B cell (primary cell): ENCODE data around the gene PBLD. TPM values are rescaled to one million over a fixed set of nuclear protein-coding genes. Genes with fewer than 3 reads are reported as not detected.
A peak's percentile ranks its signal among the peaks of the same experiment; 100 is the strongest.

Experiments used
- ATAC-seq: fragments of 200-7000 bp; cut with Tn5 transposase; one replicate; pipeline ENCODE4 v1.10.0; 2021; ENCODE audit warnings: low read depth, mild to moderate bottlenecking, moderate number of reproducible peaks, moderate library complexity
- CTCF ChIA-PET: fragments of 350-600 bp; sonication (Branson Sonifier 250); formaldehyde crosslinking; loops from one replicate; lab custom pipeline; 2021; ENCODE audit warnings: antibody characterized with exemption, inconsistent platforms; lab: Charles Lee
- POLR2A ChIA-PET: fragments of 350-600 bp; sonication (Branson Sonifier 250); formaldehyde crosslinking; loops from one replicate; lab custom pipeline; 2021; ENCODE audit warnings: antibody characterized with exemption; lab: Charles Lee
- DNase-seq: peaks from one replicate; pipeline ENCODE4 v3.0.0; 2013
- H2AFZ ChIP-seq: 2 replicates; pipeline ENCODE4 v1.6.1; 2012; ENCODE audit warnings: mild to moderate bottlenecking, low read depth, low read length; ENCODE audit not compliant: insufficient read depth, poor library complexity, severe bottlenecking
- H3K27ac ChIP-seq, 2 donors: 1 replicate in 1 of 2; 2 replicates in 1 of 2; pipeline ENCODE4 v1.5.1; 2012 to 2013; ENCODE audit warnings: low read length in 2 of 2, mild to moderate bottlenecking in 2 of 2, moderate library complexity in 1 of 2
- H3K27me3 ChIP-seq, 4 experiments: fragments of 200-600 bp in 1 of 4; sonication (generic) in 1 of 4; replicated peaks in 1 of 4; 1 replicate in 2 of 4; 2 replicates in 2 of 4; pipeline versions ENCODE4 v1.6.1 to v1.7.0; 2013 to 2016; ENCODE audit warnings: low read length in 3 of 4, mild to moderate bottlenecking in 2 of 4, mixed read lengths in 1 of 4, moderate library complexity in 1 of 4; ENCODE audit not compliant: insufficient read depth in 4 of 4, control insufficient read depth in 3 of 4; ENCODE audit errors: control extremely low read depth in 1 of 4
- H3K36me3 ChIP-seq, 2 experiments: replicated peaks in 1 of 2; 1 replicate in 1 of 2; 2 replicates in 1 of 2; pipeline versions ENCODE4 v1.6.1 to v1.7.1; 2013; ENCODE audit warnings: low read length in 1 of 2; ENCODE audit not compliant: insufficient read depth in 2 of 2, control insufficient read depth in 1 of 2; ENCODE audit errors: control extremely low read depth in 1 of 2, extremely low read depth in 1 of 2
- H3K4me1 ChIP-seq, 2 donors: fragments of 200-600 bp in 1 of 2; sonication (generic) in 1 of 2; 1 replicate in 1 of 2; 2 replicates in 1 of 2; pipeline versions ENCODE4 v1.5.1 to v1.6.1; 2013 to 2017; ENCODE audit warnings: low read length in 2 of 2; ENCODE audit not compliant: control insufficient read depth in 2 of 2, insufficient read depth in 2 of 2
- H3K4me2 ChIP-seq: replicated peaks from 2 replicates; pipeline ENCODE3; 2012; ENCODE audit warnings: mild to moderate bottlenecking, low read depth, low read length; ENCODE audit not compliant: poor library complexity, severe bottlenecking
- H3K4me3 ChIP-seq, 5 experiments: fragments of 200-600 bp in 1 of 5; sonication (generic) in 1 of 5; 1 replicate in 3 of 5; 2 replicates in 2 of 5; pipeline versions ENCODE4 v1.5.1 to v1.7.0; 2011 to 2016; ENCODE audit warnings: low read length in 4 of 5, mild to moderate bottlenecking in 4 of 5, low read depth in 2 of 5, control low read depth in 1 of 5, moderate library complexity in 1 of 5; ENCODE audit not compliant: insufficient read depth in 1 of 5; ENCODE audit errors: control extremely low read depth in 1 of 5, extremely low read depth in 1 of 5
- H3K79me2 ChIP-seq: fragments of 200-600 bp; sonication (generic); one replicate; pipeline ENCODE4 v1.6.0; 2016; ENCODE audit warnings: low read length; ENCODE audit not compliant: control insufficient read depth, insufficient read depth
- H3K9ac ChIP-seq: fragments of 200-600 bp; sonication (generic); 2 replicates; pipeline ENCODE4 v1.6.1; 2017; ENCODE audit warnings: mild to moderate bottlenecking, low read length, moderate library complexity
- H3K9me3 ChIP-seq, 3 donors: one replicate each; pipeline versions ENCODE4 v1.6.1 to v1.7.1; 2013; ENCODE audit warnings: low read length in 2 of 3; ENCODE audit not compliant: control insufficient read depth in 2 of 3, insufficient read depth in 1 of 3; ENCODE audit errors: control extremely low read depth in 1 of 3
- H4K20me1 ChIP-seq: 2 replicates; pipeline ENCODE4 v1.6.0; 2012; ENCODE audit warnings: mild to moderate bottlenecking, low read length; ENCODE audit not compliant: insufficient read depth, control insufficient read depth, poor library complexity, severe bottlenecking
- H3K27ac Mint-ChIP-seq: one replicate; pipeline ENCODE4 v1.8.0; 2021; ENCODE audit warnings: mixed read lengths
- H3K27me3 Mint-ChIP-seq: one replicate; pipeline ENCODE4 v1.8.0; 2021; ENCODE audit warnings: mixed read lengths
- H3K4me1 Mint-ChIP-seq: one replicate; pipeline ENCODE4 v1.8.0; 2021; ENCODE audit warnings: mixed read lengths
- H3K4me3 Mint-ChIP-seq: one replicate; pipeline ENCODE4 v1.8.0; 2021; ENCODE audit warnings: mixed read lengths
- H3K9me3 Mint-ChIP-seq: one replicate; pipeline ENCODE4 v1.8.0; 2022; ENCODE audit warnings: mixed read lengths; ENCODE audit not compliant: insufficient read depth
- CTCF ChIP-seq: fragments of 200-600 bp; IDR thresholded peaks from one replicate; pipeline ENCODE4 v1.8.0; 2022; ENCODE audit warnings: antibody characterized with exemption, mild to moderate bottlenecking
- EZH2 ChIP-seq: IDR thresholded peaks from 2 replicates; pipeline ENCODE4 v1.6.1; 2012; ENCODE audit warnings: borderline replicate concordance, low read depth, mild to moderate bottlenecking, moderate library complexity, low read length; ENCODE audit not compliant: insufficient read depth, poor library complexity, severe bottlenecking
- WGBS: methylation state at CpG from one replicate; pipeline ENCODE4 v1.1.5; 2013; ENCODE audit warnings: missing lambda C conversion rate; ENCODE audit not compliant: insufficient coverage; 5-methylcytosine and 5-hydroxymethylcytosine counted together
- intact Hi-C: fragments of 100-400 bp; cut with micrococcal nuclease; formaldehyde crosslinking; loops from one replicate; pipeline ENCODE4 v1.10.0; 2022
- polyA plus RNA-seq: library from polyadenylated mRNA; depleted of rRNA; stranded (reverse); fragments of >200 nt; gene quantifications from 2 replicates; pipeline ENCODE4 v1.2.3, GENCODE V29; 2012
- total RNA-seq, 2 donors: library from RNA; stranded (reverse); fragments of 120-200 nt in 1 of 2; gene quantifications; 1 replicate in 1 of 2; 2 replicates in 1 of 2; pipeline versions ENCODE4 v1.2.3 to v1.2.4, GENCODE V29; 2013 to 2022

PBLD gene
- total and polyA plus RNA-seq, 2 donors (not counting 1 experiment from before 2014, with no cell fraction given), result 0.40 to 4.7 TPM

- H3K27me3 Mint-ChIP-seq, result no peaks in the 10 kb centered on the region
- no peaks in the 10 kb centered on the region for H3K36me3 ChIP-seq
- TF ChIP-seq EZH2 (no peak), CTCF (no peak)
- H3K9ac ChIP-seq, result no peak overlapping the region
- DNase-seq (peak; percentile 12), ATAC-seq (no peak)
- peak overlapping the region; percentile 57 for H2AFZ ChIP-seq
- peak overlapping the region in 1 of 5 experiments; percentile 7 for H3K4me3 ChIP-seq
- WGBS, result no CpG with 5 or more reads among the region's 3 CpGs
- H3K4me1 Mint-ChIP-seq, result peaks cover 36% of the 10 kb centered on the region
- H3K27ac Mint-ChIP-seq, result peak overlapping the region; percentile 91
- peak overlapping the region; percentile 61 for H3K4me3 Mint-ChIP-seq
- H3K79me2 ChIP-seq, result no peaks in the 10 kb centered on the region
- H3K27ac ChIP-seq, result peak overlapping the region in 1 of 2 donors; percentile 33
- no peaks in the 10 kb centered on the region for H3K9me3 Mint-ChIP-seq
- H3K9me3 ChIP-seq, result no peaks in the 10 kb centered on the region
- intact Hi-C loops, result loop anchor here (2.0 to 5.0 kb wide), 4 partner anchors 32 to 602 kb away; partner anchors contain the start of genes ATOH7, HNRNPH3 and PBLD
- peak overlapping the region; percentile 70 for H3K4me2 ChIP-seq
- ChIA-PET CTCF (interaction anchor here (0.6 to 6.4 kb wide), 52 partner anchors 7 to 635 kb away, joined by 3 to 224 read pairs (median 5); partner anchors contain the start of genes ATOH7, HNRNPH3, PBLD and SIRT1), POLR2A (interaction anchor here (0.6 to 2.1 kb wide), 3 partner anchors 8 to 89 kb away, joined by 3 to 6 read pairs (median 4); partner anchors contain the start of gene HNRNPH3)
- H3K4me1 ChIP-seq, result peaks cover 24 to 26% of the 10 kb centered on the region in 2 donors
- no peaks in the 10 kb centered on the region for H3K27me3 ChIP-seq
- H4K20me1 ChIP-seq, result no peaks in the 10 kb centered on the region
Measured at GRCh38 chr10:68301301-68301700, 31.4 kb downstream of the PBLD start.

- Histone ChIP-seq H3K4me2 (no peak overlapping the region), H3K36me3 (no peaks in the 10 kb centered on the region), H3K4me1 (peaks cover 22 to 24% of the 10 kb centered on the region in 2 donors), H2AFZ (peak overlapping the region; percentile 5), H4K20me1 (no peaks in the 10 kb centered on the region), H3K9me3 (no peaks in the 10 kb centered on the region), H3K27ac (no peak overlapping the region), H3K9ac (no peak overlapping the region), H3K27me3 (no peaks in the 10 kb centered on the region), H3K79me2 (no peaks in the 10 kb centered on the region), H3K4me3 (no peak overlapping the region)
- TF ChIP-seq EZH2, result no peak
- no peak for TF ChIP-seq CTCF
- ChIA-PET CTCF (no interaction called here), POLR2A (no interaction called here)
- no peaks in the 10 kb centered on the region for H3K27me3 Mint-ChIP-seq
- H3K27ac Mint-ChIP-seq, result no peak overlapping the region
- ATAC-seq, result no peak
- H3K9me3 Mint-ChIP-seq, result no peaks in the 10 kb centered on the region
- peak overlapping the region; percentile 44 for H3K4me3 Mint-ChIP-seq
- peaks cover 36% of the 10 kb centered on the region for H3K4me1 Mint-ChIP-seq
- WGBS, result 97% methylated on average over 3 of the region's 9 CpGs
- intact Hi-C loops, result no loop called here
- DNase-seq, result no peak
Measured at GRCh38 chr10:68296843-68297663, 35.7 kb downstream of the PBLD start.
